Kidney (tissue), 14 donors: ENCODE results near the gene KRT78. TPM values are rescaled to one million over a fixed set of nuclear protein-coding genes. Genes with fewer than 3 reads are reported as not detected.

Experiments used
- DNase-seq, 5 donors: peaks; one replicate each; pipeline ENCODE4 v3.0.0-alpha.2; 2013 to 2020
- FAIRE-seq: peaks from 2 replicates; lab custom pipeline; 2012; peaks lifted over from hg19 to GRCh38; lab: Jason Lieb, UNC
- H3K27ac ChIP-seq, 2 donors: one replicate each; pipeline ENCODE4 v1.7.0; 2013; ENCODE audit warnings: low read depth in 2 of 2, low read length in 2 of 2, inconsistent platforms in 1 of 2
- H3K27me3 ChIP-seq: one replicate; pipeline ENCODE4 v1.7.1; 2013; ENCODE audit warnings: low read length, inconsistent platforms; ENCODE audit not compliant: control insufficient read depth, insufficient read depth
- H3K36me3 ChIP-seq, 3 donors: one replicate each; pipeline versions ENCODE4 v1.7.0 to v1.7.1; 2013; ENCODE audit warnings: low read length in 3 of 3, control low read depth in 1 of 3, inconsistent platforms in 1 of 3; ENCODE audit not compliant: insufficient read depth in 3 of 3, control insufficient read depth in 2 of 3
- H3K4me1 ChIP-seq, 3 donors: one replicate each; pipeline versions ENCODE4 v1.7.0 to v1.7.1; 2013; ENCODE audit warnings: low read length in 3 of 3, inconsistent platforms in 1 of 3, low read depth in 1 of 3; ENCODE audit not compliant: control insufficient read depth in 2 of 3, insufficient read depth in 2 of 3
- H3K4me3 ChIP-seq, 3 donors: one replicate each; pipeline versions ENCODE4 v1.7.0 to v1.8.1; 2013; ENCODE audit warnings: low read length in 3 of 3, control low read depth in 1 of 3, inconsistent platforms in 1 of 3
- H3K9ac ChIP-seq, 3 donors: one replicate each; pipeline versions ENCODE4 v1.7.0 to v1.7.1; 2013; ENCODE audit warnings: low read length in 3 of 3, control low read depth in 1 of 3, inconsistent platforms in 1 of 3
- H3K9me3 ChIP-seq, 3 donors: one replicate each; pipeline versions ENCODE4 v1.7.0 to v1.7.1; 2013; ENCODE audit warnings: low read length in 3 of 3, control low read depth in 1 of 3, inconsistent platforms in 1 of 3; ENCODE audit not compliant: control insufficient read depth in 2 of 3, insufficient read depth in 1 of 3
- intact Hi-C: fragments of 100-400 bp; cut with DNase I; formaldehyde crosslinking; loops from one replicate; pipeline ENCODE4 v1.11.1; 2022
- polyA plus RNA-seq: library from polyadenylated mRNA; stranded (reverse); fragments of 350-450 nt; fragmentation: Illumina TruSeq; extraction: RNeasy Lipid Tissue Mini Kit (QIAGEN cat#74804); gene quantifications from one replicate; pipeline ENCODE4 v1.2.3, GENCODE V29; 2014; ENCODE audit warnings: low read depth, low replicate concordance; ENCODE audit not compliant: insufficient read depth
- total RNA-seq: library from RNA; stranded (reverse); fragmentation: NEBNext Ultra II Directional; extraction: Animal tissue kit (Norgen Biotek cat#: 25700); gene quantifications from one replicate; pipeline ENCODE4 v1.2.1, GENCODE V29; 2021
- TF ChIP-seq, protein P1 (sequence below): IDR thresholded peaks from 3 replicates; pipeline ENCODE4 v1.5.1; 2012; ENCODE audit warnings: mild to moderate bottlenecking, moderate library complexity, borderline replicate concordance; ENCODE audit not compliant: insufficient read depth; ENCODE audit errors: extremely low read depth
- donor health status: control.
- donor health status: control.
- donor health status: control.
- donor health status: control.
- donor health status: control.
- donor health status: DM: yes; HTN: yes; CAD: no.
- donor health status: Normal renal cell carcinoma (clear cell type).

The KRT78 gene
- total and polyA plus RNA-seq, 2 donors from 2014 or later: not detected

GRCh38 chr12:52850681-52851080, 1.9 kb upstream of the KRT78 start:
- H3K36me3 ChIP-seq: no peaks in the 10 kb centered on the region
- H3K4me3 ChIP-seq: no peak overlapping the region
- H3K4me1 ChIP-seq: no peaks in the 10 kb centered on the region
- no peaks in the 10 kb centered on the region for H3K9me3 ChIP-seq
- H3K27ac ChIP-seq: no peak overlapping the region
- DNase-seq (peak in 1 of 5 donors; percentile 15), FAIRE-seq (no peak)
- TF ChIP-seq, protein P1, sequence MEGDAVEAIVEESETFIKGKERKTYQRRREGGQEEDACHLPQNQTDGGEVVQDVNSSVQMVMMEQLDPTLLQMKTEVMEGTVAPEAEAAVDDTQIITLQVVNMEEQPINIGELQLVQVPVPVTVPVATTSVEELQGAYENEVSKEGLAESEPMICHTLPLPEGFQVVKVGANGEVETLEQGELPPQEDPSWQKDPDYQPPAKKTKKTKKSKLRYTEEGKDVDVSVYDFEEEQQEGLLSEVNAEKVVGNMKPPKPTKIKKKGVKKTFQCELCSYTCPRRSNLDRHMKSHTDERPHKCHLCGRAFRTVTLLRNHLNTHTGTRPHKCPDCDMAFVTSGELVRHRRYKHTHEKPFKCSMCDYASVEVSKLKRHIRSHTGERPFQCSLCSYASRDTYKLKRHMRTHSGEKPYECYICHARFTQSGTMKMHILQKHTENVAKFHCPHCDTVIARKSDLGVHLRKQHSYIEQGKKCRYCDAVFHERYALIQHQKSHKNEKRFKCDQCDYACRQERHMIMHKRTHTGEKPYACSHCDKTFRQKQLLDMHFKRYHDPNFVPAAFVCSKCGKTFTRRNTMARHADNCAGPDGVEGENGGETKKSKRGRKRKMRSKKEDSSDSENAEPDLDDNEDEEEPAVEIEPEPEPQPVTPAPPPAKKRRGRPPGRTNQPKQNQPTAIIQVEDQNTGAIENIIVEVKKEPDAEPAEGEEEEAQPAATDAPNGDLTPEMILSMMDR: no peak
- intact Hi-C loops: no loop called here
- H3K27me3 ChIP-seq: no peaks in the 10 kb centered on the region
- no peak overlapping the region for H3K9ac ChIP-seq

GRCh38 chr12:52849511-52849910, 717 bp upstream of the KRT78 start:
- FAIRE-seq: no peak

GRCh38 chr12:52847335-52848102, 1.3 kb downstream of the KRT78 start:
- no peak for FAIRE-seq
- H3K4me3 ChIP-seq: no peak overlapping the region
- H3K9me3 ChIP-seq: no peaks in the 10 kb centered on the region
- no peaks in the 10 kb centered on the region for H3K27me3 ChIP-seq
- TF ChIP-seq, protein P1: no peak
- no peaks in the 10 kb centered on the region for H3K4me1 ChIP-seq
- DNase-seq: peak in 1 of 5 donors; percentile 53
- no peak overlapping the region for H3K27ac ChIP-seq
- no peaks in the 10 kb centered on the region for H3K36me3 ChIP-seq
- H3K9ac ChIP-seq: no peak overlapping the region
- intact Hi-C loops: no loop called here

More at GRCh38 chr12:52849511-52849910, 717 bp upstream of the KRT78 start:
- no peaks in the 10 kb centered on the region for H3K9me3 ChIP-seq
- no peak overlapping the region for H3K4me3 ChIP-seq
- intact Hi-C loops: no loop called here
- H3K36me3 ChIP-seq: no peaks in the 10 kb centered on the region
- DNase-seq: peak in 1 of 5 donors; percentile 48
- TF ChIP-seq, protein P1: no peak
- H3K9ac ChIP-seq: no peak overlapping the region
- H3K27me3 ChIP-seq: no peaks in the 10 kb centered on the region
- H3K27ac ChIP-seq: no peak overlapping the region
- H3K4me1 ChIP-seq: no peaks in the 10 kb centered on the region
